Myocyte (in vitro differentiated cells): ENCODE measurements around the gene AADAT. TPM values are rescaled to one million over a fixed set of nuclear protein-coding genes. Genes with fewer than 3 reads are reported as not detected.
"Not testable (repeated sequence)": the region's sequence is repeated elsewhere in the genome, so short reads cannot be mapped to it uniquely, and the experiment has no call there.

ENCODE experiments used
- DNase-seq: peaks from one replicate; pipeline ENCODE4 v3.0.0-alpha.2; 2012; ENCODE audit warnings: low read depth
- total RNA-seq: library from RNA; depleted of rRNA; stranded (reverse); fragments of >200 nt; gene quantifications from 2 replicates; pipeline ENCODE4 v1.2.3, GENCODE V29; 2014

The AADAT gene
- total RNA-seq, 1 donor from 2014 or later = 3.7 TPM

GRCh38 chr4:170090352-170091052 lies 746 bp upstream of the AADAT start:
- no peak for DNase-seq

GRCh38 chr4:170089274-170089667 lies 485 bp downstream of the AADAT start:
- DNase-seq = peak; percentile 49

GRCh38 chr4:170088716-170089115 lies 1.0 kb downstream of the AADAT start:
- DNase-seq = no peak

GRCh38 chr4:170087163-170087700 lies 2.5 kb downstream of the AADAT start:
- DNase-seq = no peak

- no peak for DNase-seq
Measured at GRCh38 chr4:170083541-170083940, 6.2 kb downstream of the AADAT start.

GRCh38 chr4:170080496-170080895 lies 9.3 kb downstream of the AADAT start:
- no peak for DNase-seq

DNA sequence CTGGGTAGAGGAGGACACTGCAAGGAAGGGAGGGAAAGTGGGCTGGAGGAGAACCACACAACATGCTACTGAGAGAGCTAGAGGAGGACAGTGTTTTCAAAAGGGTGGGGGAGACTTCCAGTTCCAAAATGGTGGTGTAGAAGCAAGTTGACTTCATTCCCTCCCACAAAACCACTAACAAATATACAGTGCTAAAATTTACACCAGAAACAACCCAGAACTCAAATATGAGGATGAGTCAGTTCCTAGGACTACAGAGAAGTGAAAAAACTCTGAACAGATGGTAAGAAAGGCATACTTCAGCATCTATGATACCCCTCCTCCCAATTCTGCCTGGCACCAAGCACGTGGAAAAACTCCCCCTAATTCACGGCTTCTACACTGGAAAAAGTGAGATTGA lies 9.8 kb downstream of the AADAT start:
- DNase-seq = peak; percentile 17

GRCh38 chr4:170071196-170071595 lies 18.6 kb downstream of the AADAT start:
- DNase-seq = no peak

DNA sequence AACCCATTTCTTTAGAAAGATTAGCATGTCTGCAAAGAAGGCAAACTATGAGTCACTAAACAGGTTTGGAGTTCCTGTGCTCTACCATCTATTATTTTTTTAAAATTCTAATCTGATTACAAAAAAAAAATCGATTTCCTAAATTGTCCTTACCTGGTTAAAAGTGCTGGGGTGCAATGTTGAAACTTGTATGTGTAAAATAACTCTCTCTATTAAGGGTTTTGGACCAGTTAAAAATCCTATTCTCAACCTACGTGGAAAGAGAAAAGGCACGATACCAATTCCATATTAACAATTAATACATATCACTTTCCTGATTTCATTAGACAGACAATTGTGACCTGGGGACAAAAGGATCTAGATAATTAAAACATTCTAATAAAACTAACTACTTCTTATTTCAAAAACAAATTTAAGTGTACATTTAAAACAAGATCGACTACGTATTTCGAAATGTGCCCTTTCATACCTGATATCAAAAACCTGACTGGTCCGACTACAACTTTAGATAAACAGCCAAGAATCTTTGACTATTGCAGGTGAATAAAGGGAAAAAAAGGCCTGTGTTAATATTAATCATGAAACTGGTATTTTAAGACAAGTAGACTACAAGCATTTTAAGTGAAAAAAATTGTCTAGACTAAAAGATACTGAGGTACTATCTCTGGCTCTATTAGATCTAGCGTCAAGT lies 21.2 kb downstream of the AADAT start:
- DNase-seq = no peak

DNA sequence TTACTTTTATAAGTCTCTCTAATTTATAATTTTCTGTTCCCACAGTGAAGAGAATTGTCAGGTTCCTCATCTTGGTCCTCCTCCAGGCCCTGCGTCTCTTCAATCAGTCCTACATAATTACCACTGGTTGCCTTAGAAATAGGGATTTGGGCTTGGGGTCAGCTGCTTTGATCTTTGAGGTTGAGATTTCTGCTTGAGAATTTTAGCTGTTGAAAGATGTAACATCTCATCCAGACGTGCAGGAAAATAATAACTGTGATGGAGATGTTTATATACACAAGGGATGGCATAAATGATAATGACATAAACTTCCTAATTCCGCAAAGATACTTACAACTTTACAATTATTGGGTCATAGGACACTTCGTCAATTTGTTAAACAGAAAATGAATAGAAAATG lies 30.3 kb downstream of the AADAT start:
- no peak for DNase-seq

GRCh38 chr4:170058826-170059225 lies 30.9 kb downstream of the AADAT start:
- no peak for DNase-seq

GRCh38 chr4:170057866-170058265 lies 31.9 kb downstream of the AADAT start:
- no peak for DNase-seq

DNA sequence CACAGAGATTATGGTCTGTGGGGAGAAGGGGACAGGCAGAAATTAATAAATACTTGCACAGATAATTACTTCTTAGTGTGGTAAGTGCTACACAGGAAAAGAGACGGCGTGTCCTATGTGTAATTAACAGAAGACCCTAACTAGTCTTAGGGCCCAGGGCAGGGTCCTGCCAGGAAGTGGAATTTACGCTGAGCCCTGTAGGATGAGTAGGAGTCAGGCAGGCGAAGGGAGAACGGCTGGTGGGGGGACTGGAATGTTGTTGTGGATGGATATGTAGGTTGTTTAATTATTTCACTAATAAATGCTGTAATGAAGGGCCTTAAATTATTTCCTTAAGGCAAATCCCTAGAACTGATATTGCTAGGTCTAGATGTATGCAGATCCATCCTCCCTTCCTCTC lies 36.8 kb downstream of the AADAT start:
- no peak for DNase-seq

DNA sequence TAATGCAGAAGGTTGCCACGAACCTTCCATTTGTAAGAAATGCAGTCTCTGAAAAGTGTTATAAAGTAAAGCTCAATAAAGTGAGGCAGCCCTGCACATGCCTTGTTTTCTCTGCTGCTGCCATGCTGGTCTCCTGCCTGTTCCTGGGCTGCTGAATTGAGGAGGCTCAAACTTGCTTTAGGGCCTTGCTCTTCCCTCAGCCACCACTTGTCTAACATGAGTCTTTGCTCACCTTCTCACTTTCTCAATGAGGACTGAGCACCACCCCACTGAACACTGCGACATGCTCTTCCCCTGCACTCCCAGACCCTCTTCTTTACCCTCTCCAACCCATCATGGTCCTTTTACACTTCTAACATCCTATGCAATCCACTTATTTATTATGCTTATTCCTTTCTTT lies 38.4 kb downstream of the AADAT start:
- no peak for DNase-seq

GRCh38 chr4:170049766-170050165 lies 40.0 kb downstream of the AADAT start:
- DNase-seq = no peak

DNA sequence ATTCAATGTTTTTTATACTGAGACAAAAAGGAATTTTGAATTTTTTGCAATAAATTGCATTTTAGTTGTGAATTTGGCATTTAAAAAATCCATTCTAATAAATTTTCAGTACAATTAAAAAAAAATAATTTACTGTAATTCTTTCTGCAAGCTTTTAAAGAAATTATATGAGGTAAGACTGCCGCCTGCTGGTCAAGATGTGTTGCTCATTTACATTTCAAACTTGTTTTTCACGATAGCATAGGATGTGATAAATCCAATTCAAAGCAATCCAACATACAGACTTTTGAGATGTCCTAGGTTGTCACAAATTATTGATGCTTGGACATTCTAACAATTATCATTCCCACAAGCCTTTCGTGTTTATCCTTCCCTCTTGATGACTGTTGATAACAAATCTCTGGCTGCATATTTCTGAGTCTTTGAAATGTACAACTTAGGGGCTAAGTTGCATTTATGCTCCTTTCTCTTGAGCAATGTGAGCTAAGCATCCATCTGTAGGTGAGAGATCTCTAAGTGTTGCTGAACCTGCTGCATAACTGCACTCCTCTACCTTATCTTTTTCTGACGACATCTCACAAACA lies 41.9 kb downstream of the AADAT start:
- peak; percentile 76 for DNase-seq

GRCh38 chr4:170046156-170046555 lies 43.6 kb downstream of the AADAT start:
- DNase-seq = not testable (repeated sequence)

GRCh38 chr4:170040031-170040680 lies 49.6 kb downstream of the AADAT start:
- DNase-seq = no peak

GRCh38 chr4:170038769-170039168 lies 51.0 kb downstream of the AADAT start:
- DNase-seq = no peak

GRCh38 chr4:170038232-170038631 lies 51.5 kb downstream of the AADAT start:
- no peak for DNase-seq

GRCh38 chr4:170037481-170037880 lies 52.3 kb downstream of the AADAT start:
- no peak for DNase-seq

DNA sequence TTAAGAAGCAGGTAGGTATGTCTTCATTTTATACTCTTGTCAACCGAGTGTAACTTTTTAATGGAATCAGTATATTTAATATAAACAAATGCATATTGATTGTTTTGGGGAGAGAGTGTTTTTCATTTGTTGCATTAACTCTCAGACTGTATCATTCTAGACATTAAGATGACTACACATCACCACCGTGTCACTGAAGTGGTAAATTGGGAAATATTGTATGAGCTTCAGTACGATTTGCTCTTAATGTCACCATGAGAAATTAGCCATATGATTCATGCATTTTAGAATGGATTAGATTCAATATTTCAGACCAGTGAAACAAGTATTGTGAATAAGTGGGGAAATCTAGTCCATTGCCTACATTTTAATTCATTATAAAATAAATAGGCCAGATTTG lies 53.9 kb downstream of the AADAT start:
- no peak for DNase-seq
